HG02588 (cell line): ENCODE results near the gene AGBL1.

Source experiments
- ATAC-seq: cut with Tn5 transposase; IDR thresholded peaks from one replicate; pipeline ENCODE4 v1.9.1; 2021; ENCODE audit warnings: mild to moderate bottlenecking, moderate library complexity; ENCODE audit not compliant: unreplicated experiment

AGBL1 gene

GRCh38 chr15:86905625-86906256 lies 826.1 kb downstream of the AGBL1 start:
- ATAC-seq: no peak

GRCh38 chr15:86906376-86906775 lies 826.7 kb downstream of the AGBL1 start:
- ATAC-seq: no peak

- ATAC-seq: no peak
Observed at GRCh38 chr15:86911022-86911421, 831.4 kb downstream of the AGBL1 start.

DNA sequence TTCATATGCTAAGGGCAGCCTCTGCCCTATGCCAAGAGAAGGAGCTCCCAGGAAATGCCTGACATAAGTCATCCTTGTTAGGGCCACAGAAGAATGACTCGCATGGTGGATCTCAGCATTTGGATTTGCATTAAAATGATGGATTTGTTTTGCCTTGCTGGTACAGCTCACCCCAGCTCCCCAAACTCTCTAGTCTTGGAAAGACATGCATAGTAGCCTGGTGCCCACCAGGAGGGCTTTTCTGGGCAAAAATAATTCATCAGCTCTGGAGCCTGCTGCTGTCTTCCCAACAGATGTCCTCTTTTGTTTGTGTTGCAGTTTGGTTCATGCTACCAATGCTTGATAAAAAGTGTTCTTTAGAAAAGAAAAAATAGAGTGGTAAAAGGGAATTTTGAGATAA lies 833.0 kb downstream of the AGBL1 start:
- no peak for ATAC-seq

DNA sequence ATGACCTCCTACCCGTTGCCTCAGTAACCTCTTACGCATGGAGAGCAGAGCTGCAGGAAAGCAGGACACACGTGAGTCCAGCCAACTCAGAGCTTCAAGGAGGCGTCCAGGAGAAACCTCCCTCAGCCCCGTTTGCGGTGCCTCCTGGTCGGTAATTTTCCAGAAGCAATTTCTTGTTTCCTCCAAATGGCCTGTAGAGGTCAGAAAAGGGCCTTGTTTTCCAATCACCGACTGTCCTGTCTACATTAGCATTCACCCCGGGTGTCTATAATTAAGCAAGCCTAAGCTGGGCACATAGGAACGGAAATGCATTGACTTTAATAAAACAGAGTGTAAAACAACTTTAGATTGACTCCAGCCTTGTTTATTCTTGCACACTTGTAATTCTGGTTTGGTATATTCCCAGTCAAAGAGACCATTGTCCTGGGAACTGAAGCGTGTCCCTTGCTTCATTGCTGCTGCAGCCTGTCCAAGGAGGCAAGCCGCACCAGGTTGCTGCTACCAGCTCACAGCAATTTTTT lies 836.2 kb downstream of the AGBL1 start:
- no peak for ATAC-seq

DNA sequence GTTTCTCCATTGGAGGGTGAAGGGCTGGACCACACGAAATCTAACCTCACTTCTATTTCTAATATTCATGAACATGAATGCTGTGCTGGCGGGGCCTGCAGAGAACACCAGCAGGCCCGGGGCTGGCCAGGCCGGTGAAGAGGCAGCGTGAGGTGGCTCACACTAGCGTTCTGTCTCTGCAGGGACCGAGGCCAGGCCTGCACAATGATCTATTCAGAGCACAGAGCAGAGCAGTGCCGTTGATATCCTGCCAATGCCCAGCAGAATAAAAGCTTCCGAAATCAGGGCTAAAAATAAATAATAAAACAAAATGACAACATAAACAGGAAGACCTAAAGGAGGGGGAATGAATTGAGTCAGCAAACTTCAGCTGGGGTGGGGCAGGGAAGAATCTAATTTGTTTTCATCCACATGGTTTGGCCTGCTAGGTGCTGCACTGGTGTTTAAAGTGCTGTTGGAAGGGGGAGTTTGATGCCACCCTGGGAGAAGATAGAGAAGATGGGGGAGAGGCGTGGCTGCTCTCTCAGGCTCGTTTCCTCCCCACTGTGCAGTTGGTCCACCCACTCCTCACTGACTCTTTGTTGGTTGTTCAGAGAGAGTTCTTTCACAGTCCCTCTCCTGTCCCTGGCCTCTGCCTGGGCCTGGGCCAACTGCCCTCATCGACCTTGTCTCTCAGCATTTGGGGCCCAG lies 837.1 kb downstream of the AGBL1 start:
- ATAC-seq: no peak

DNA sequence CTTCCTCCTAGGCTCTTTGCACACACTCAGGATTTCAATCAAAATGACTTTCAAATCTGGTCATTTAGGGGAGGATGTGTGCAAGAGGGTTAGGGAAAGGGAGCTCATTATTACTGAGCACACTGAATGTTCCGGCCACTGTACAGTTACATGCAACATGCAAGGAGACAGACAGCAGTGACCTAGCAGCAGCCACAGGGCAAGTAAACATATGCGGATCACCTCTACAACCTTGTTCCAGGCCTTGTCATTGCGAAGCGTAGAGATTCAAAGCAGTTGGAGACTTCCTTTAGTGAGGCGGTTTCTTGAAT lies 837.6 kb downstream of the AGBL1 start:
- ATAC-seq: no peak

- no peak for ATAC-seq
Observed at GRCh38 chr15:86919581-86919980, 839.9 kb downstream of the AGBL1 start.

DNA sequence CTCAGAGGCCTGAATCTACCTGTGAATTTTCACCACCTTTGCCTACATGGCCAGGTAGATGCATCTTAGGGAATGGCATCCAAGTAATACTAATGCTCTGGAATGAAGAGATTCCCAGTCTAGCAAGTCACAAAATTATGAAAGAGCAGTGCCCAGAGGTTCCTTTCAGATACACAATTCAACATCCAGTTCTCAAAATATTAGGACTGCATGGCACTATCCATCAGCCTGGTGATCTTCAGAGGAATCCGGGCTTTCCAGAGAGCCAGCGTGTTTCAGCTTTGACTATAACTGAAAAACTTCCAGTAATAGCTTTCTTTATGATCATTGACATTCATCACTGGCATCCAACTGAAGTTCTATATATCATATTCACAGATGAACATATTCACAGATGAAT lies 849.8 kb downstream of the AGBL1 start:
- ATAC-seq: no peak

DNA sequence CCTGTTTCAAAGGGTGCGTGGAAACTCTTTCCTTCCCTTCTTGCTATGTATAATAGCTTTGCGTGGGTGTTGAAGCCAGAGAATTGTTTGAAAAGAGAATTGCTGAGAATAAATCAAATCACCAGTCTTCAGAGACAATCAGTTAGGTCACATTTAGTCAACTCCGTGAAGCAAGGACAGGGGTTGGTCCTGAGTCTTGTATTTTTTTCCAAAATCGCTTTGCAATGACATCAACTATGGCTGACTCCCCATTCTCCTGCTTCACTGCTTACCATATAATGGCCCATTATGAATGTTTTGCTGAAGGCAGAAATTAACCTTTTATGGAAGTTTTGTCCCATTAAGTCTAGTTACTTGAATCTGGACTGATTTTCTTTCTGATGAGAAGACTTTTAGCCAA lies 852.8 kb downstream of the AGBL1 start:
- no peak for ATAC-seq

DNA sequence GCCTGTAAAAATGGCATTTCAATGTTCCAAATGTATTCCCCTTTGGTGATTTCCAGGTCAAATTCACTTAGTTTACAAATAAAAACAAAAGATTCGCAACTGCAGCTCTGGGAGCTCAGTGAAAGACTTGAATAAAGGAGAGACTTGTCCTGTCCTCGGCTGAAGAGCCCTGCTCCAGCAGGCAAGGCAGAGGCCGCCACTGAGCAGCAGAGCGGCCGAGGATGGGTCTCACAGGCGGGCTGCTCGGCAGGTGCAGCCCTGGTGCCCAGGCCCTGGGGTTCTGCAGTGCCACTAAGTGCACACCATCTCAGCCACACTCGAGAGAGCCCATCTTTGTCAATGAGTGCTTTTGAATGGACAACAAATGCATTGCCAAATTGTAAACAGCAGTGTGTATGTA lies 856.2 kb downstream of the AGBL1 start:
- no peak for ATAC-seq

GRCh38 chr15:86942285-86942684 lies 862.6 kb downstream of the AGBL1 start:
- ATAC-seq: no peak

- no peak for ATAC-seq
Observed at GRCh38 chr15:86948719-86949118, 869.0 kb downstream of the AGBL1 start.

DNA sequence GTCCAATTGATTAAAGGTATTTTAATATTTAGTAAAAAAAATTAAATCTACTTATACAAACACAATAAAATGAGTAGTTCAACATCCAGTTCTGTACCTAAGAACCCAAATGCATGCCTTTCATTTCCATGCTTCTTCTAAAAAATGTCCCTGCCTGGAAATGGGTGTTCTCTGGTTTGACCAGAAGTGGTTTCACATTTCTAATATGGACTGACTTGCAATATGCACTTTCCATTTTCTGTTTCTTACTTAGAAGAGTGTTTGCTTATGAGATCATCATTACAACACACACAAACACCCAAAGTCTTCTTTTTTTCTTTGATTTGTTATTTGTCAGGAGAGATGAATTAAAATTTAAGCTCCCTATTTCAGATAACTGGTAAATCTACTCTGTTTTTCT lies 879.6 kb downstream of the AGBL1 start:
- no peak for ATAC-seq

- no peak for ATAC-seq
Observed at GRCh38 chr15:86961669-86962068, 882.0 kb downstream of the AGBL1 start.

- ATAC-seq: no peak
Observed at GRCh38 chr15:86964271-86964670, 884.6 kb downstream of the AGBL1 start.

DNA sequence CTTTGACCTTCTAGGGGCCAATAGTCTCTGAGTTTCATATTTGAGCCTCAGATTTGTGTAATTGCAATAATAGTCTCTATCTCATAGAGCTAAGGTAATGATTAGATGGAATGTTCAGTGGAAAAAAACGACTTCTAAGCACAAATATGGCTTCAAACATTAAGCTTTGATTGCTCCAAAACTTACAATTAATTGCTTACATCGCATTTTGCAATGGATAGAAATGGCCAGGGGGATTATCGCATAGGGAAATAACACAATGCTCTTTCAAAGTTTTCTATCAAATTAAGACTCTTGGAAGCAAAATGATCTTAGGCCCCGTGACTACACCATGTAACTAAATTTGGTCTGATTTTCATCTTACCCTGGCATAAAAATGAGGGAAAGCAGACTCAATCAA lies 888.6 kb downstream of the AGBL1 start:
- no peak for ATAC-seq

DNA sequence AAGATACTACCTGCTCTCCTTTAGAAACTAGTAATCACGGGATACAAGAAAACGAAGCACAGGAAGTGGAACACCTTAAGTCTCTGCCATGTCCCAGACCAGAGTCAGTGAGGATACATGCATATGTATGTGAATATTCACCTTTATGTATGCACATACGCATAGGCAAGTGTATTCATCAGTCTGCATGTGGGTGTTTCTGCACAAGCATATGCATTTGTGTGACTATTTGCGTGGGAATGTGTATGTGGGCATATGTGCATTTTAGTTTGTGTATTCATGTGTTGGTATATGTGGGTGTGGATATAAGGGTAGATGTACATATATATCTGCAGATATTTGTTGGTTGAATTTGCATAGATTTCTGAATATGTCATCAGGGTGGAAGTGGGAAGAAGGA lies 889.7 kb downstream of the AGBL1 start:
- ATAC-seq: no peak

DNA sequence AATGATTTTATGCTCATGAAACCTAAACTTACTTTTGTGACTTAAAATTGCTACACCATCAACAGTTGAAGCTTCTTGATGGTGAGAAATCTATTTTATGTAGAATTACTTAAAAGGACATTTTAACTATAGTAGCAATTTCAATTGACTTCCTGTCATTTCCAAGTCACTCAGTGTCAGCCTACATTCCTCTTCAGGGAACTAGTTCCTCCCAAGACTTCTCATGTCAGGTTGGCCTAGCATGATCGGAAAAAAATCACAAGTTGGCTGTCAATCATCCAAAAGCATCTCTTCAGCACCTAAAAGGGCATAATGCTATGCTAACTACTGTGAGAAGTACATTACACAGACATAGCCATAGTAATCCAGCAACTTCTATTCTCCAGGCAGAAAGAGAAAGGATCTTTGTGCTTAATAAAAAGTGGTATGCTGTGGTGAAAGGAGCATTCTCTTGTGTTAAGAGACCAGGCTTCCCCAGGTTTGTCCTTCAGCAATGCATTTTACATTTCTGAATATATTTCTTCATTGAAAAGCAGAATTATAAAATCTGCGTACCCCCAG lies 893.7 kb downstream of the AGBL1 start:
- ATAC-seq: no peak

- ATAC-seq: no peak
Observed at GRCh38 chr15:86988033-86988432, 908.4 kb downstream of the AGBL1 start.

- no peak for ATAC-seq
Observed at GRCh38 chr15:87021751-87022150, 942.1 kb downstream of the AGBL1 start.

- ATAC-seq: no peak
Observed at GRCh38 chr15:87031540-87032230, 952.0 kb downstream of the AGBL1 start.
